Lung (tissue), 12 donors: ENCODE data around the gene ZNF202. TPM values are rescaled to one million over a fixed set of nuclear protein-coding genes. Genes with fewer than 3 reads are reported as not detected.
A peak's percentile ranks its signal among the peaks of the same experiment; 100 is the strongest.

Source experiments
- ATAC-seq: fragments of 200-7000 bp; cut with Tn5 transposase; one replicate; pipeline ENCODE4 v1.9.1; 2020; ENCODE audit warnings: moderate number of reproducible peaks; ENCODE audit not compliant: insufficient read depth, low FRiP score
- DNase-seq, 3 donors: peaks; one replicate each; pipeline ENCODE4 v3.0.0-alpha.2; 2013 to 2017
- H3K27ac ChIP-seq, 2 donors: one replicate each; pipeline ENCODE4 v1.5.1; 2013; ENCODE audit warnings: mild to moderate bottlenecking in 2 of 2, moderate library complexity in 2 of 2, control low read depth in 1 of 2, inconsistent platforms in 1 of 2, low read depth in 1 of 2, low read length in 1 of 2
- H3K27me3 ChIP-seq, 3 donors: one replicate each; pipeline ENCODE4 v1.5.1; 2013; ENCODE audit warnings: low read length in 2 of 3; ENCODE audit not compliant: control insufficient read depth in 3 of 3, insufficient read depth in 3 of 3
- H3K36me3 ChIP-seq, 4 donors: one replicate each; pipeline ENCODE4 v1.5.1; 2013; ENCODE audit warnings: low read length in 4 of 4, mild to moderate bottlenecking in 1 of 4, moderate library complexity in 1 of 4; ENCODE audit not compliant: control insufficient read depth in 4 of 4, insufficient read depth in 4 of 4
- H3K4me1 ChIP-seq, 5 donors: one replicate each; pipeline ENCODE4 v1.5.1; 2013; ENCODE audit warnings: low read length in 5 of 5, mild to moderate bottlenecking in 2 of 5, moderate library complexity in 1 of 5; ENCODE audit not compliant: control insufficient read depth in 5 of 5, insufficient read depth in 5 of 5
- H3K4me3 ChIP-seq: one replicate; pipeline ENCODE4 v1.5.1; 2013; ENCODE audit warnings: mild to moderate bottlenecking, control low read depth, moderate library complexity
- H3K9ac ChIP-seq, 2 donors: one replicate each; pipeline ENCODE4 v1.5.1; 2013; ENCODE audit warnings: low read length in 2 of 2, control low read depth in 1 of 2; ENCODE audit not compliant: insufficient read depth in 1 of 2
- H3K9me3 ChIP-seq, 4 donors: one replicate each; pipeline ENCODE4 v1.5.1; 2013; ENCODE audit warnings: low read length in 3 of 4, mild to moderate bottlenecking in 1 of 4, moderate library complexity in 1 of 4; ENCODE audit not compliant: control insufficient read depth in 4 of 4, insufficient read depth in 3 of 4
- WGBS, 2 donors: extraction: QIAGEN DNeasy Blood & Tissue Kit; methylation state at CpG; one replicate each; pipeline ENCODE4 v1.1.7; 2013; 5-methylcytosine and 5-hydroxymethylcytosine counted together
- polyA plus RNA-seq, 2 donors: library from polyadenylated mRNA; stranded (reverse); fragments of 200-250 nt; gene quantifications; one replicate each; pipeline ENCODE4 v1.2.1, GENCODE V29; 2013
- total RNA-seq, 2 donors: library from RNA; depleted of rRNA in 1 of 2; stranded (reverse); fragments of >200 nt in 1 of 2; gene quantifications; one replicate each; pipeline ENCODE4 v1.2.1, GENCODE V29; 2014 to 2021
- TF ChIP-seq, protein P1 (sequence below): IDR thresholded peaks from 2 replicates; pipeline ENCODE4 v1.5.1; 2012; ENCODE audit warnings: mild to moderate bottlenecking; ENCODE audit errors: control extremely low read depth, extremely low read depth
- donor health status: control.
- donor health status: control.
- donor health status: Bipolar disorder and iron deficiency.
- donor health status: healthy.
- donor health status: DM: yes; HTN: yes; CAD: no.

ZNF202 gene
- total and polyA plus RNA-seq, 4 donors = 6.7 to 10.8 (median 9.0) TPM

DNA sequence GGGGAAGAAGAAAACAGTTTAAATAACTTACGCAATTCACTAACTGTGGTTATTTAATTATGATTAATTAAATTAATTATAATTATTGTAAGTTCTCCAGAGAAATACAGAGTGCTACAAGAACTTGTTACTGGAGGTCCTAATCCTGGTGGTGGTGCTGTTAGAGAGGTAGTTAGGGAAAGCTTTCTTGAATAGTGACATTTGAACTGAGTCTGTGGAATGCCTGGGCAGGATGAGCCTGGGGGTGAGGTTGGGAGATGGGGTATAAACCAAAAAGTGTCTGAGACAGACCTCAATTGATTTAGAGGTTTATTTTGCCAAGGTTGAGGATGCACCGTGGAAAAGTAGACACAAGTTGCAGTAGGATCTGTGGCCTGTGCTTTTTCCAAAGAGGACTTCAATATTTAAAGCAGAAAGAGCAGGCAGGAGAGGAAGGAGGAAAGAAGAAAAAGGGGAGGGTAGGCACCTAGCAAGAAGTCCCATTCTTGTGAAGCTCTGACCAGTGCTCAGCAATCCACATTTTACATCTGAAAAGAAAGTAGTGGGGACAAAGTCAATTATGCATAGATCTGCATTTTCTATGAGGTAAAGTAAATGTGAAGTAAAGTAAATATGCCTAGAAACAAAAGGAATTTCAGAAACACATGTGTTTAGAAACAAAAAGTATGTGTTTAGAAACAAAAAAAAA is 4.4 kb upstream of the ZNF202 start:
- Histone ChIP-seq H3K36me3 (peaks cover 0 to 2% (median 0%) of the 10 kb centered on the region in 4 donors), H3K27ac (no peak overlapping the region), H3K9me3 (no peaks in the 10 kb centered on the region), H3K27me3 (peaks cover 0 to 9% (median 0%) of the 10 kb centered on the region in 3 donors), H3K9ac (no peak overlapping the region), H3K4me3 (no peak overlapping the region), H3K4me1 (peaks cover 0 to 10% (median 4%) of the 10 kb centered on the region in 5 donors)
- DNase-seq (no peak), ATAC-seq (no peak)
- TF ChIP-seq, protein P1, sequence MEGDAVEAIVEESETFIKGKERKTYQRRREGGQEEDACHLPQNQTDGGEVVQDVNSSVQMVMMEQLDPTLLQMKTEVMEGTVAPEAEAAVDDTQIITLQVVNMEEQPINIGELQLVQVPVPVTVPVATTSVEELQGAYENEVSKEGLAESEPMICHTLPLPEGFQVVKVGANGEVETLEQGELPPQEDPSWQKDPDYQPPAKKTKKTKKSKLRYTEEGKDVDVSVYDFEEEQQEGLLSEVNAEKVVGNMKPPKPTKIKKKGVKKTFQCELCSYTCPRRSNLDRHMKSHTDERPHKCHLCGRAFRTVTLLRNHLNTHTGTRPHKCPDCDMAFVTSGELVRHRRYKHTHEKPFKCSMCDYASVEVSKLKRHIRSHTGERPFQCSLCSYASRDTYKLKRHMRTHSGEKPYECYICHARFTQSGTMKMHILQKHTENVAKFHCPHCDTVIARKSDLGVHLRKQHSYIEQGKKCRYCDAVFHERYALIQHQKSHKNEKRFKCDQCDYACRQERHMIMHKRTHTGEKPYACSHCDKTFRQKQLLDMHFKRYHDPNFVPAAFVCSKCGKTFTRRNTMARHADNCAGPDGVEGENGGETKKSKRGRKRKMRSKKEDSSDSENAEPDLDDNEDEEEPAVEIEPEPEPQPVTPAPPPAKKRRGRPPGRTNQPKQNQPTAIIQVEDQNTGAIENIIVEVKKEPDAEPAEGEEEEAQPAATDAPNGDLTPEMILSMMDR = no peak
- WGBS, 2 donors = 73 to 81% methylated on average over 2 of the region's 2 CpGs

DNA sequence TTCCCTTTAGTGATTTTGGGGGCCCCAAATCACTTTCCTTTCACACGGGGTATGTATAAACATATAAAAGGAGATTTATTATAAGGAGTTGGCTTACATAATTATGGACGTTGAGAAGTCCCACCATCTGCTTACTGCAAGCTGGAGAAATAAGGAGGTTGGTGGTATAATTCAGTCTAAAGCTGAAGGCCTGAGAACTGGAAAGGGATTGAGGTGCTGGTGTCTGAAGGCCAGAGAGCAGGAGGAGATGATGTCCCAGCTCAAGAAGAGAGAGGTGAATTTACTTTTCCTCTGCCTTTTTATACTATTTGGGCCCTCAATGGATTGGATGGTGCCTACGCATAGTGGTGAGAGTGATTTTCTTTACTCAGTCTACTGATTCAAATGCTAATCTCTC is 1.3 kb upstream of the ZNF202 start:
- no peak overlapping the region for H3K4me3 ChIP-seq
- TF ChIP-seq, protein P1 = no peak
- 56 to 64% methylated on average over 3 of the region's 3 CpGs for WGBS, 2 donors
- peaks cover 0 to 21% (median 7%) of the 10 kb centered on the region in 5 donors for H3K4me1 ChIP-seq
- H3K27ac ChIP-seq = no peak overlapping the region
- ATAC-seq (no peak), DNase-seq (peak in 1 of 3 donors; percentile 3)
- H3K9ac ChIP-seq = no peak overlapping the region
- peaks cover 0 to 9% (median 0%) of the 10 kb centered on the region in 3 donors for H3K27me3 ChIP-seq
- H3K9me3 ChIP-seq = no peaks in the 10 kb centered on the region
- H3K36me3 ChIP-seq = peaks cover 2 to 11% (median 5%) of the 10 kb centered on the region in 4 donors

DNA sequence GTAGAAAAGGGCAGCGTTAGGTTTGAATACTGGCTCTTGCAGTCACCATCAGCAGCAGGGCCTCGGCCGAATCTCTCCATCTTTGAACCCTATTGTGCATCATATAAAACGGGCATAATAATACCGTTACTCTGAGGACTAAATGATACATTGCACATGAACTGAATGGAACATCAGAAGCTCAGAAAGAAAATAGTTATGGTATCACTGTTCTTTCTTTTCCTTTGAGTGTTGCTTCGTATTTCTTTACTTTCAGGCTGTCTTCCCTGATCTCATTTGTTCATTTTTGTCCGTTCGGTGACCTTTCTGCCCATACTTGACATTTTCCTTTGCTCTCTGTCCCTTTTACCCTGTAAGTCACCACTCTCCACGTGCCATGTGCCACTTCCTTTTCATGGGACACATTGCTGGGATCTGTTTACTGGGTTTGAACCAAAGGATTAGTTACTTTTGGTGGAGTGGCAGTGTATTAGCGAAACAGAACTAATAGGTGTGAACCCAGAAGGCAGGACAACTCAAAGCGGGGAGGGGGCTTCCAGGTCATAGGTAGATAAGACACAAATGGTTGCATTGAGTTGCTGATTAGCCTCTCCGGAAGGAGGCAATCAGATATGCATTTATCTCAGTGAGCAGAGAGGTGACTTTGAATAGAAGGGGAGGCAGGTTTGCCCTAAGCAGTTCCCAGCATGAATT is 717 bp upstream of the ZNF202 start:
- H3K36me3 ChIP-seq = peaks cover 2 to 15% (median 5%) of the 10 kb centered on the region in 4 donors
- H3K27me3 ChIP-seq = peaks cover 0 to 9% (median 0%) of the 10 kb centered on the region in 3 donors
- peak overlapping the region; percentile 66 to 83 for H3K9ac ChIP-seq
- no peaks in the 10 kb centered on the region for H3K9me3 ChIP-seq
- 29 to 32% methylated on average over 12 of the region's 12 CpGs for WGBS, 2 donors
- TF ChIP-seq, protein P1 = no peak
- H3K4me1 ChIP-seq = peaks cover 0 to 21% (median 7%) of the 10 kb centered on the region in 5 donors
- peak in 1 of 3 donors; percentile 19 for DNase-seq
- peak overlapping the region; percentile 92 for H3K4me3 ChIP-seq
- H3K27ac ChIP-seq = peak overlapping the region in 1 of 2 donors; percentile 84
- no peak for ATAC-seq
